HL-60 (cell line): Measurements from ENCODE around the gene GREM1.

ENCODE experiments used
- CTCF ChIP-seq: IDR thresholded peaks from one replicate; pipeline ENCODE4 v1.5.1; 2011; ENCODE audit warnings: low read length, control low read depth, inconsistent platforms; ENCODE audit not compliant: insufficient read depth
- POLR2AphosphoS5 ChIP-seq: IDR thresholded peaks from 2 replicates; pipeline ENCODE4 v1.6.1; 2012; ENCODE audit warnings: low read depth
- REST ChIP-seq: IDR thresholded peaks from 2 replicates; pipeline ENCODE4 v1.6.1; 2012; ENCODE audit warnings: low read depth; ENCODE audit not compliant: insufficient replicate concordance
- SPI1 ChIP-seq: IDR thresholded peaks from 2 replicates; pipeline ENCODE4 v1.6.1; 2012; ENCODE audit warnings: low read depth, mild to moderate bottlenecking, borderline replicate concordance

GRCh38 chr15:32690941-32691688 lies 26.7 kb upstream of the GREM1 start:
- TF ChIP-seq CTCF (no peak), SPI1 (no peak), REST (no peak), POLR2AphosphoS5 (no peak)
